GM23338 (cell line): ENCODE results near the gene DUSP10. TPM values are rescaled to one million over a fixed set of nuclear protein-coding genes. Genes with fewer than 3 reads are reported as not detected.

ENCODE experiments used
- ATAC-seq: fragments of 200-7000 bp; cut with Tn5 transposase; 3 replicates; pipeline ENCODE4 v1.9.1; 2020
- DNase-seq: peaks from one replicate; pipeline ENCODE4 v3.0.0-alpha.2; 2015; ENCODE audit warnings: low spot score
- H2AFZ ChIP-seq: fragments of 200-600 bp; sonication (generic); 2 replicates; pipeline ENCODE4 v1.8.0; 2016; ENCODE audit warnings: antibody characterized with exemption, mild to moderate bottlenecking, moderate library complexity
- H3F3A ChIP-seq: fragments of 200-600 bp; sonication (generic); replicated peaks from 2 replicates; pipeline ENCODE4 v1.8.0; 2017; ENCODE audit warnings: antibody characterized with exemption, mixed run types, low read depth
- H3K27ac ChIP-seq: fragments of 200-600 bp; sonication (generic); 2 replicates; pipeline ENCODE4 v1.6.1; 2016; ENCODE audit warnings: low read depth
- H3K27me3 ChIP-seq: fragments of 200-600 bp; sonication (generic); 2 replicates; pipeline ENCODE4 v1.8.0; 2016; ENCODE audit warnings: mild to moderate bottlenecking, mixed run types, moderate library complexity; ENCODE audit not compliant: insufficient read depth
- H3K36me3 ChIP-seq: fragments of 200-600 bp; sonication (generic); 2 replicates; pipeline ENCODE4 v1.8.0; 2016; ENCODE audit warnings: mild to moderate bottlenecking; ENCODE audit not compliant: insufficient read depth
- H3K4me1 ChIP-seq: fragments of 200-600 bp; sonication (generic); 2 replicates; pipeline ENCODE4 v1.8.0; 2016; ENCODE audit warnings: mild to moderate bottlenecking, moderate library complexity; ENCODE audit not compliant: insufficient read depth
- H3K4me2 ChIP-seq: fragments of 200-600 bp; sonication (generic); 2 replicates; pipeline ENCODE4 v1.7.1; 2017; ENCODE audit warnings: mixed run types
- H3K4me3 ChIP-seq: fragments of 200-600 bp; sonication (generic); 2 replicates; pipeline ENCODE4 v1.6.1; 2016; ENCODE audit warnings: mixed run types
- H3K79me2 ChIP-seq: fragments of 200-600 bp; sonication (generic); replicated peaks from 2 replicates; pipeline ENCODE4 v1.8.0; 2017; ENCODE audit warnings: mild to moderate bottlenecking; ENCODE audit not compliant: insufficient read depth
- H3K9me2 ChIP-seq: fragments of 200-600 bp; sonication (generic); 2 replicates; pipeline ENCODE4 v1.8.0; 2017; ENCODE audit not compliant: insufficient read depth
- H4K20me1 ChIP-seq: fragments of 200-600 bp; sonication (generic); replicated peaks from 2 replicates; pipeline ENCODE4 v1.8.0; 2017; ENCODE audit warnings: mild to moderate bottlenecking; ENCODE audit not compliant: insufficient read depth
- H3K27ac Mint-ChIP-seq: 2 replicates; pipeline ENCODE4 v1.8.0; 2020; ENCODE audit warnings: inconsistent platforms, mild to moderate bottlenecking, moderate library complexity, mixed read lengths
- H3K27me3 Mint-ChIP-seq: 3 replicates; pipeline ENCODE4 v1.8.0; 2022; ENCODE audit warnings: low read depth, mild to moderate bottlenecking, moderate library complexity, mixed read lengths, inconsistent platforms; ENCODE audit not compliant: insufficient read depth, poor library complexity
- H3K36me3 Mint-ChIP-seq: 3 replicates; pipeline ENCODE4 v1.8.0; 2021; ENCODE audit warnings: low read depth, mild to moderate bottlenecking, inconsistent platforms, moderate library complexity, mixed read lengths
- H3K4me1 Mint-ChIP-seq: 3 replicates; pipeline ENCODE4 v1.8.0; 2020; ENCODE audit warnings: mild to moderate bottlenecking, inconsistent platforms, mixed read lengths
- H3K4me3 Mint-ChIP-seq: 3 replicates; pipeline ENCODE4 v1.8.0; 2021; ENCODE audit warnings: moderate library complexity, mild to moderate bottlenecking, inconsistent platforms, mixed read lengths
- H3K9me3 Mint-ChIP-seq: 3 replicates; pipeline ENCODE4 v1.8.0; 2020; ENCODE audit warnings: moderate library complexity, mild to moderate bottlenecking, inconsistent platforms, mixed read lengths
- CREB1 ChIP-seq: fragments of 250-450 bp; sonication (Bioruptor Pico); IDR thresholded peaks from 2 replicates; pipeline ENCODE4 v1.5.0; 2020; ENCODE audit warnings: low read depth, mild to moderate bottlenecking, moderate library complexity
- CTCF ChIP-seq, 2 experiments: fragments of 200-600 bp in 1 of 2; sonication (generic) in 1 of 2; conservative IDR thresholded peaks; 2 replicates each; pipeline versions ENCODE4 v1.5.1 to v1.6.1; 2016 to 2017; ENCODE audit warnings: antibody characterized with exemption in 2 of 2, low read depth in 2 of 2, mild to moderate bottlenecking in 2 of 2, moderate library complexity in 1 of 2
- ETS1 ChIP-seq: IDR thresholded peaks from 2 replicates; pipeline ENCODE4 v1.6.1; 2016; ENCODE audit warnings: antibody characterized with exemption
- JUNB ChIP-seq: IDR thresholded peaks from one replicate; pipeline ENCODE4 v1.6.1; 2016; ENCODE audit warnings: antibody characterized with exemption; ENCODE audit not compliant: unreplicated experiment
- NANOG ChIP-seq: IDR thresholded peaks from 2 replicates; pipeline ENCODE4 v1.6.1; 2016; ENCODE audit warnings: antibody characterized with exemption, borderline replicate concordance
- STAT1 ChIP-seq: IDR thresholded peaks from one replicate; pipeline ENCODE4 v1.6.1; 2016; ENCODE audit warnings: antibody characterized with exemption; ENCODE audit not compliant: unreplicated experiment
- polyA plus RNA-seq: library from polyadenylated mRNA; unstranded; fragments of >200 nt; fragmentation: Nextera tagmentation; extraction: Ambion mirVana; gene quantifications from 2 replicates; pipeline ENCODE4 v1.2.1, GENCODE V29; 2016
- total RNA-seq: library from RNA; depleted of rRNA; stranded (reverse); fragments of >200 nt; shearing (Covaris generic); gene quantifications from 2 replicates; pipeline ENCODE4 v1.2.3, GENCODE V29; 2014
- TF ChIP-seq, protein P1 (sequence below): fragments of 250-450 bp; sonication (Bioruptor Pico); IDR thresholded peaks from 2 replicates; pipeline ENCODE4 v1.5.0; 2020; ENCODE audit warnings: mild to moderate bottlenecking, moderate library complexity

The DUSP10 gene
- total and polyA plus RNA-seq, 2 experiments from 2014 or later = 1.5 to 1.6 TPM

DNA sequence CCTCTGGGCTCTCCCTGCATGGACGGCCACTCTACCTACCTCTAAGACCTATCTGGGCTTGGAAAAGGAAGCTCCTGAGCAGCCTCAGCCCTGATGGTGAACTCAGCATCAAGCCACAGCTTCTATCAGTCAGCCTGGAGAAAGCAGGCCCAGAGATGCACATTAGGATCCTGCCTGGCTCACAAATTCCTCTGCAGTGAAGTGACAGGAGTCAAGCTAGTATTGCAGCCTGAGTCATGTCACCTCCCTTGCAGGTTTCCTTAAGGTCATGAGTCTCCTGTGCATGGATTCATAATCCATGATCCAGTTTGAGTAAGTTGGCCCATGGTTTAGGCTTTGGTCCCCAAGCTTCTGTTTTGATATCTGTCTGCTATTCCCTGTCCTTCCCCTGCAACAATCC is 37.9 kb upstream of the DUSP10 start (continued):
- TF ChIP-seq CTCF (conservative IDR thresholded peaks at IDR 0.05; ENCODE audit: low read depth in 2 of 2) (no peak), NANOG (no peak), JUNB (no peak), CREB1 (no peak)
- TF ChIP-seq, protein P1, sequence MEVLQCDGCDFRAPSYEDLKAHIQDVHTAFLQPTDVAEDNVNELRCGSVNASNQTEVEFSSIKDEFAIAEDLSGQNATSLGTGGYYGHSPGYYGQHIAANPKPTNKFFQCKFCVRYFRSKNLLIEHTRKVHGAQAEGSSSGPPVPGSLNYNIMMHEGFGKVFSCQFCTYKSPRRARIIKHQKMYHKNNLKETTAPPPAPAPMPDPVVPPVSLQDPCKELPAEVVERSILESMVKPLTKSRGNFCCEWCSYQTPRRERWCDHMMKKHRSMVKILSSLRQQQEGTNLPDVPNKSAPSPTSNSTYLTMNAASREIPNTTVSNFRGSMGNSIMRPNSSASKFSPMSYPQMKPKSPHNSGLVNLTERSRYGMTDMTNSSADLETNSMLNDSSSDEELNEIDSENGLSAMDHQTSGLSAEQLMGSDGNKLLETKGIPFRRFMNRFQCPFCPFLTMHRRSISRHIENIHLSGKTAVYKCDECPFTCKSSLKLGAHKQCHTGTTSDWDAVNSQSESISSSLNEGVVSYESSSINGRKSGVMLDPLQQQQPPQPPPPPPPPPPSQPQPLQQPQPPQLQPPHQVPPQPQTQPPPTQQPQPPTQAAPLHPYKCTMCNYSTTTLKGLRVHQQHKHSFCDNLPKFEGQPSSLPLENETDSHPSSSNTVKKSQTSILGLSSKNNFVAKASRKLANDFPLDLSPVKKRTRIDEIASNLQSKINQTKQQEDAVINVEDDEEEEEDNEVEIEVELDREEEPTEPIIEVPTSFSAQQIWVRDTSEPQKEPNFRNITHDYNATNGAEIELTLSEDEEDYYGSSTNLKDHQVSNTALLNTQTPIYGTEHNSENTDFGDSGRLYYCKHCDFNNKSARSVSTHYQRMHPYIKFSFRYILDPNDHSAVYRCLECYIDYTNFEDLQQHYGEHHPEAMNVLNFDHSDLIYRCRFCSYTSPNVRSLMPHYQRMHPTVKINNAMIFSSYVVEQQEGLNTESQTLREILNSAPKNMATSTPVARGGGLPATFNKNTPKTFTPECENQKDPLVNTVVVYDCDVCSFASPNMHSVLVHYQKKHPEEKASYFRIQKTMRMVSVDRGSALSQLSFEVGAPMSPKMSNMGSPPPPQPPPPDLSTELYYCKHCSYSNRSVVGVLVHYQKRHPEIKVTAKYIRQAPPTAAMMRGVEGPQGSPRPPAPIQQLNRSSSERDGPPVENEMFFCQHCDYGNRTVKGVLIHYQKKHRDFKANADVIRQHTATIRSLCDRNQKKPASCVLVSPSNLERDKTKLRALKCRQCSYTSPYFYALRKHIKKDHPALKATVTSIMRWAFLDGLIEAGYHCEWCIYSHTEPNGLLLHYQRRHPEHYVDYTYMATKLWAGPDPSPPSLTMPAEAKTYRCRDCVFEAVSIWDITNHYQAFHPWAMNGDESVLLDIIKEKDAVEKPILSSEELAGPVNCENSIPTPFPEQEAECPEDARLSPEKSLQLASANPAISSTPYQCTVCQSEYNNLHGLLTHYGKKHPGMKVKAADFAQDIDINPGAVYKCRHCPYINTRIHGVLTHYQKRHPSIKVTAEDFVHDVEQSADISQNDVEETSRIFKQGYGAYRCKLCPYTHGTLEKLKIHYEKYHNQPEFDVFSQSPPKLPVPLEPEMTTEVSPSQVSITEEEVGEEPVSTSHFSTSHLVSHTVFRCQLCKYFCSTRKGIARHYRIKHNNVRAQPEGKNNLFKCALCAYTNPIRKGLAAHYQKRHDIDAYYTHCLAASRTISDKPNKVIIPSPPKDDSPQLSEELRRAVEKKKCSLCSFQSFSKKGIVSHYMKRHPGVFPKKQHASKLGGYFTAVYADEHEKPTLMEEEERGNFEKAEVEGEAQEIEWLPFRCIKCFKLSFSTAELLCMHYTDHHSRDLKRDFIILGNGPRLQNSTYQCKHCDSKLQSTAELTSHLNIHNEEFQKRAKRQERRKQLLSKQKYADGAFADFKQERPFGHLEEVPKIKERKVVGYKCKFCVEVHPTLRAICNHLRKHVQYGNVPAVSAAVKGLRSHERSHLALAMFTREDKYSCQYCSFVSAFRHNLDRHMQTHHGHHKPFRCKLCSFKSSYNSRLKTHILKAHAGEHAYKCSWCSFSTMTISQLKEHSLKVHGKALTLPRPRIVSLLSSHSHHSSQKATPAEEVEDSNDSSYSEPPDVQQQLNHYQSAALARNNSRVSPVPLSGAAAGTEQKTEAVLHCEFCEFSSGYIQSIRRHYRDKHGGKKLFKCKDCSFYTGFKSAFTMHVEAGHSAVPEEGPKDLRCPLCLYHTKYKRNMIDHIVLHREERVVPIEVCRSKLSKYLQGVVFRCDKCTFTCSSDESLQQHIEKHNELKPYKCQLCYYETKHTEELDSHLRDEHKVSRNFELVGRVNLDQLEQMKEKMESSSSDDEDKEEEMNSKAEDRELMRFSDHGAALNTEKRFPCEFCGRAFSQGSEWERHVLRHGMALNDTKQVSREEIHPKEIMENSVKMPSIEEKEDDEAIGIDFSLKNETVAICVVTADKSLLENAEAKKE (CRISPR knock-in tag) = no peak

GRCh38 chr1:221778535-221779142 is 36.8 kb upstream of the DUSP10 start:
- Histone ChIP-seq H3K4me2 (no peak overlapping the region), H3K36me3 (no peaks in the 10 kb centered on the region), H4K20me1 (no peaks in the 10 kb centered on the region), H3K27me3 (no peaks in the 10 kb centered on the region), H2AFZ (no peak overlapping the region), H3K4me3 (no peak overlapping the region), H3K79me2 (no peaks in the 10 kb centered on the region), H3F3A (no peaks in the 10 kb centered on the region), H3K9me2 (peaks cover 4% of the 10 kb centered on the region), H3K4me1 (no peaks in the 10 kb centered on the region), H3K27ac (no peak overlapping the region)
- Mint-ChIP-seq H3K9me3 (no peaks in the 10 kb centered on the region), H3K27ac (no peak overlapping the region), H3K4me1 (peaks cover 2% of the 10 kb centered on the region; the same call in 2 of the 3 replicates), H3K4me3 (no peak overlapping the region), H3K36me3 (no peaks in the 10 kb centered on the region), H3K27me3 (no peaks in the 10 kb centered on the region)
- ATAC-seq = no peak
- TF ChIP-seq STAT1 (no peak), ETS1 (no peak), CTCF (conservative IDR thresholded peaks at IDR 0.05; ENCODE audit: low read depth in 2 of 2) (no peak), JUNB (no peak)
- DNase-seq = no peak
